GM21423 (cell line): Measurements from ENCODE around the gene ADM2.
"Not testable (repeated sequence)": the region's sequence is repeated elsewhere in the genome, so short reads cannot be mapped to it uniquely, and the experiment has no call there.

Experiments used
- ATAC-seq: cut with Tn5 transposase; IDR thresholded peaks from one replicate; pipeline ENCODE4 v1.9.1; 2021; ENCODE audit warnings: mild to moderate bottlenecking, moderate library complexity; ENCODE audit not compliant: unreplicated experiment

The ADM2 gene

DNA sequence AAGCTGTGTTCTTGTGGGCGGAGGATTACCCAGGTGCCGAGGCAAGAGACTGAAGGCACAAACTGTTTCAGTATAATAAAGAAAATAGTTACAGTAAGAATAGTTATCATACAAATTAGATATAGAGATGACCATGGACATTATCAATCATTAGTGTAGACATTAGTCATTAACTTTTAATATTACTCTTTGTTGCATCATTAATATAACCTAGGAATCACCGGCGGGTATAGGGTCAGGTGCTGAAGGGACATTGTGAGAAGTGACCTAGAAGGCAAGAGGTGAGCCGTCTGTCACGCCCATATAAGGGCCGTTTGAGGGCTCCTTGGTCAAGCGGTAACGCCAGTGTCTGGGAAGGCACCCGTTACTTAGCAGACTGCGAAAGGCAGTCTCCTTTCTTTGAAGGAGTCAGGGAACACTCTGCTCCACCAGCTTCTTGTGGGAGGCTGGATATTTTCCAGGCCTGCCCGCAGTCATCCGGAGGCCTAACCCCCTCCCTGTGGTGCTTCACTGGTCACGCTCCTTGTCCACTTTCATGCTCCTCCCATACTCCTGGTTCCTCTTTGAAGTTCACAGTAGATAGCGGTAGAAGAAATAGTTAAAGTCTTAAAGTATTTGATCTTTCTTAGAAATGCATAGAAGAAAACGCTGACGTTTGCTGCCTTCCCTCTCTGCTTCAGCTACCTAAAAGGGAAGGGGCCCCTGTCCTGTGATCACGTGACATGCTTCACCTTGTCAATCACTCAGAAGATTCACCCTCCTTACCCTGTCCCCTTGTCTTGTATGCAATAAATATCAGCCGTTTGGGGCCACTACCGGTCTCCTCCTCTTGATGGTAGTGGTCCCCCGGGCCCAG is 52.7 kb downstream of the ADM2 start:
- ATAC-seq = not testable (repeated sequence)

DNA sequence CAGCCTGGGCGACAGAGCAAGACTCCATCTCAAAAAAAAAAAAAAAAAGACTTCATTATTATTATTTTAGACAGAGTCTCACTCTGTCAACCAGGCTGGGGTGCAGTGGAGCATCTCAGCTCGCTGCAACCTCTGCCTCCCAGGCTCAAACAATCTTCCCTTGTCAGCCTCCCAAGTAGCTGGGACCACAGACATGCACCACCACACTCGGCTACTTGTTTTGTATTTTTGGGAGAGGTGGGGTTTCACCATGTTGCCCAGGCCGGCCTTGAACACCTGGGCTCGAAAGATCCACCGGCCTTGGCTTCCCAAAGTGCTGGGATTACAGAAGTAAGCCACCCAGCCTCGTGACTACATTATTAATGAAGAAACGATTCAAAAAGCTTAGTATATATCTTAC is 53.8 kb downstream of the ADM2 start:
- ATAC-seq = no peak
